Caco-2 (cell line): ENCODE measurements around the gene MC1R. TPM values are rescaled to one million over a fixed set of nuclear protein-coding genes. Genes with fewer than 3 reads are reported as not detected.

Experiments used
- BruUV-seq: library from RNA; stranded (reverse); fragments of 400-500 nt; replicated peaks from 2 replicates; lab custom pipeline; 2021; lab: Mats Ljungman, UMichigan
- CTCF ChIA-PET: fragments of 300-600 bp; sonication (Branson Sonifier 250); formaldehyde crosslinking; loops from one replicate; lab custom pipeline; 2022; ENCODE audit warnings: antibody characterized with exemption; lab: Charles Lee
- POLR2A ChIA-PET: fragments of 300-600 bp; sonication (Branson Sonifier 250); formaldehyde crosslinking; loops from one replicate; lab custom pipeline; 2022; ENCODE audit warnings: antibody characterized with exemption; lab: Charles Lee
- DNase-seq, 2 experiments: peaks; one replicate each; pipeline versions ENCODE4 v3.0.0 to v3.0.0-alpha.2; 2020 to 2022
- H3K27me3 ChIP-seq: replicated peaks from 2 replicates; pipeline ENCODE4 v1.6.0; 2011; ENCODE audit warnings: low read length; ENCODE audit not compliant: control insufficient read depth, insufficient read depth
- H3K36me3 ChIP-seq: 2 replicates; pipeline ENCODE4 v1.5.1; 2011; ENCODE audit warnings: low read length; ENCODE audit not compliant: control insufficient read depth, insufficient read depth
- H3K4me1 ChIP-seq: fragments of 250-450 bp; sonication (Bioruptor Pico); 2 replicates; pipeline ENCODE4 v1.5.1; 2020; ENCODE audit warnings: mild to moderate bottlenecking
- H3K4me3 ChIP-seq: 2 replicates; pipeline ENCODE4 v1.5.1; 2011; ENCODE audit warnings: low read depth, mild to moderate bottlenecking, control low read depth, low read length
- H3K9me3 ChIP-seq: fragments of 250-450 bp; sonication (Bioruptor Pico); 2 replicates; pipeline ENCODE4 v1.5.1; 2020; ENCODE audit warnings: mild to moderate bottlenecking, moderate library complexity
- H3K27ac Mint-ChIP-seq: one replicate; pipeline ENCODE4 v1.8.0; 2022; ENCODE audit warnings: mixed read lengths; ENCODE audit not compliant: unreplicated experiment
- H3K27me3 Mint-ChIP-seq: one replicate; pipeline ENCODE4 v1.8.0; 2022; ENCODE audit warnings: mixed read lengths; ENCODE audit not compliant: insufficient read depth, unreplicated experiment
- H3K36me3 Mint-ChIP-seq: one replicate; pipeline ENCODE4 v1.8.0; 2022; ENCODE audit warnings: mild to moderate bottlenecking, mixed read lengths; ENCODE audit not compliant: insufficient read depth, unreplicated experiment
- H3K4me1 Mint-ChIP-seq: one replicate; pipeline ENCODE4 v1.8.0; 2022; ENCODE audit warnings: low read depth, mixed read lengths; ENCODE audit not compliant: unreplicated experiment
- H3K4me3 Mint-ChIP-seq: one replicate; pipeline ENCODE4 v1.8.0; 2022; ENCODE audit warnings: mild to moderate bottlenecking, moderate library complexity, mixed read lengths; ENCODE audit not compliant: unreplicated experiment
- H3K9me3 Mint-ChIP-seq: one replicate; pipeline ENCODE4 v1.8.0; 2022; ENCODE audit warnings: mixed read lengths; ENCODE audit not compliant: unreplicated experiment
- intact Hi-C: fragments of 100-400 bp; cut with micrococcal nuclease; formaldehyde crosslinking; loops from one replicate; pipeline ENCODE4 v1.10.0; 2022; ENCODE audit not compliant: unreplicated experiment
- total RNA-seq: library from RNA; stranded (reverse); gene quantifications from 2 replicates; pipeline ENCODE4 v1.2.3, GENCODE V29; 2022
- TF ChIP-seq, protein P1 (sequence below), 2 experiments: fragments of 200-600 bp in 1 of 2; IDR thresholded peaks; 1 replicate in 1 of 2; 2 replicates in 1 of 2; pipeline versions ENCODE4 v1.5.1 to v1.8.0; 2011 to 2022; ENCODE audit warnings: antibody characterized with exemption in 1 of 2, control low read depth in 1 of 2, inconsistent platforms in 1 of 2, low read depth in 1 of 2, low read length in 1 of 2, mild to moderate bottlenecking in 1 of 2, moderate library complexity in 1 of 2; ENCODE audit not compliant: insufficient read depth in 1 of 2, severe bottlenecking in 1 of 2, unreplicated experiment in 1 of 2

The MC1R gene
- total RNA-seq, 1 experiment from 2014 or later = 6.5 TPM

DNA sequence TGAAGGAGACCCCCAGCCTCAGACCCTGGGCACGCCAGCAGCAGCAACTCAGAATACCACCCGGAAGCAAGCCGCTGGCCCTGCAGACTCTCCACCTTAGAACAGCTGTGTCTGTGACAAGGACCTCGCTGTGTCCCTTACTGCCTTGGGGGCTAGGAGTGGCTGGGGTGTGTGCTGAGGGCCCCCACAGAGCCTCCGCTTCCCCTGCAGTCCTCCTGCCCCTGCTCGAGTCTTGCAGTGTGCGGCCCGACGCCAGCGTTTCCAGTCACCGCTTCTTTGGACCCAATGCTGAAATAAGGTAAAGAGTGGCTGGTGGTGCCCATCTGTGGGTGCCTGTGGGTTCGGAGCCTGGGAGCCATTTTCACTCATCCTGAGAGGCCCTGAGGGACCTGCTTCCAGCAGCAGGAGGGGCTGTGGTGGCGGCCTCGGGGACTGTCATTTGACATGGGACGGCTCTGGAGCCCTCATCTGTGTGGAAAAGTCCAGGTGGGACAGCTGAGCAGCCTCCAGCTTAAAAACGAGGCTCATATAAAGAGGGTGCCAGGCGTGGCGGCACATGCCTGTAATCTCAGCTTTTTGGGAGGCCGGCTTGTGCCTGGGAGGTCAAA, 14.7 kb upstream of the MC1R start:
- DNase-seq = no peak

DNA sequence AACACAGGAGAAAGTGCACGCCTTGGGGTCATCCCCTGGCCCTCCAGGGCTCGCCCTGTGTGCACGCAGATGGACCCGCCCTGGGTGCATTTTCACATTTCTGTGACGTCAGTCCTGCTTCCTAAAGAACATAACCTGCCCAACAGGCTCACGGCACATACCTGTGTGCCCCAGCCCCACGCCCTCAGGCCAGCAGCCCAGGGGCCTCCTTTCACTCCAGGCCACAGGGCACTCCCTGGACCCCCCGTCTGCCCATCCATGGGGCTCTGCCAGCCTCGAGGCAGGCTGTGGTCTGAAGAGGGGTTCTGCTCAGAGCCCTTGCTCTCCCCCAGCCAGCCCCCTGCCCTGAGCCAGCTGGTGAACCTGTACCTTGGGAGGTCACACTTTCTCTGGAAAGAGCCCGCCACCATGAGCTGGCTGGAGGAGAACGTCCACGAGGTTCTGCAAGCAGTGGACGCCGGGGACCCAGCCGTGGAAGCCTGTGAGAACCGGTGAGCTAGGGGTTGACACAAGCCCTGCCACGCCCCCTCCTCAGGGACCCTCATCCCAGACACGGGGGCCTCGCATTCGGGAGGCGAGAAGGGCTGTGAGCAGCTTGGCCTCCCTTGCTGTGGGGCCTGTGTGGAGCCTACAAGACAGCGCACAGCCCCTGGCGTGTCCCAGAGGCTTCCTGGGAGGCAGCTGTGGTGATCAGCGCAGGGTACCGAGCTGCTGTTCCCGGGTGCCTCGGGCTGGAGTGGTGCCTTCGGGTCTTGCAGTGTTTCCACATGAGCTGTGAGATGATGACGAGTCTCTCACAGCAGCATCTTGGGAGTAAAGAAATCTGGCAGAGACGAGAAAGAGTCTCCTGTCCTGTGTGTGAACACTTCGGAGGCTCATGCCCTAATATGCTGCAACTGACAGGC, 13.8 kb upstream of the MC1R start:
- Mint-ChIP-seq H3K9me3 (no peaks in the 10 kb centered on the region), H3K4me3 (no peak overlapping the region), H3K36me3 (peaks cover 75% of the 10 kb centered on the region), H3K27ac (peak overlapping the region; percentile 10), H3K4me1 (no peaks in the 10 kb centered on the region), H3K27me3 (no peaks in the 10 kb centered on the region)
- Histone ChIP-seq H3K4me1 (peaks cover 21% of the 10 kb centered on the region), H3K27me3 (no peaks in the 10 kb centered on the region), H3K4me3 (no peak overlapping the region), H3K9me3 (no peaks in the 10 kb centered on the region), H3K36me3 (peaks cover 19% of the 10 kb centered on the region)
- peak; percentile 77 for DNase-seq
- intact Hi-C loops = no loop called here
- ChIA-PET CTCF (no interaction called here), POLR2A (no interaction called here)
- TF ChIP-seq, protein P1, sequence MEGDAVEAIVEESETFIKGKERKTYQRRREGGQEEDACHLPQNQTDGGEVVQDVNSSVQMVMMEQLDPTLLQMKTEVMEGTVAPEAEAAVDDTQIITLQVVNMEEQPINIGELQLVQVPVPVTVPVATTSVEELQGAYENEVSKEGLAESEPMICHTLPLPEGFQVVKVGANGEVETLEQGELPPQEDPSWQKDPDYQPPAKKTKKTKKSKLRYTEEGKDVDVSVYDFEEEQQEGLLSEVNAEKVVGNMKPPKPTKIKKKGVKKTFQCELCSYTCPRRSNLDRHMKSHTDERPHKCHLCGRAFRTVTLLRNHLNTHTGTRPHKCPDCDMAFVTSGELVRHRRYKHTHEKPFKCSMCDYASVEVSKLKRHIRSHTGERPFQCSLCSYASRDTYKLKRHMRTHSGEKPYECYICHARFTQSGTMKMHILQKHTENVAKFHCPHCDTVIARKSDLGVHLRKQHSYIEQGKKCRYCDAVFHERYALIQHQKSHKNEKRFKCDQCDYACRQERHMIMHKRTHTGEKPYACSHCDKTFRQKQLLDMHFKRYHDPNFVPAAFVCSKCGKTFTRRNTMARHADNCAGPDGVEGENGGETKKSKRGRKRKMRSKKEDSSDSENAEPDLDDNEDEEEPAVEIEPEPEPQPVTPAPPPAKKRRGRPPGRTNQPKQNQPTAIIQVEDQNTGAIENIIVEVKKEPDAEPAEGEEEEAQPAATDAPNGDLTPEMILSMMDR (IDR thresholded peaks at IDR 0.05; ENCODE audit: insufficient read depth in 1 of 2, low read depth in 1 of 2, low read length in 1 of 2, severe bottlenecking in 1 of 2, unreplicated experiment in 1 of 2) = no peak
- BruUV-seq = no TSS peak

More for the DNA sequence above, 14.7 kb upstream of the MC1R start:
- no peaks in the 10 kb centered on the region for H3K9me3 ChIP-seq
- TF ChIP-seq, protein P1 (IDR thresholded peaks at IDR 0.05; ENCODE audit: insufficient read depth in 1 of 2, low read depth in 1 of 2, low read length in 1 of 2, severe bottlenecking in 1 of 2, unreplicated experiment in 1 of 2) = no peak
- peaks cover 21% of the 10 kb centered on the region for H3K4me1 ChIP-seq
- Mint-ChIP-seq H3K9me3 (no peaks in the 10 kb centered on the region), H3K36me3 (peaks cover 75% of the 10 kb centered on the region), H3K4me3 (no peak overlapping the region), H3K27ac (peak overlapping the region; percentile 10), H3K4me1 (no peaks in the 10 kb centered on the region), H3K27me3 (no peaks in the 10 kb centered on the region)
- no TSS peak for BruUV-seq
- intact Hi-C loops = no loop called here
- CTCF ChIA-PET = no interaction called here
- H3K4me3 ChIP-seq = no peak overlapping the region
- POLR2A ChIA-PET = no interaction called here
- peaks cover 19% of the 10 kb centered on the region for H3K36me3 ChIP-seq
- no peaks in the 10 kb centered on the region for H3K27me3 ChIP-seq

DNA sequence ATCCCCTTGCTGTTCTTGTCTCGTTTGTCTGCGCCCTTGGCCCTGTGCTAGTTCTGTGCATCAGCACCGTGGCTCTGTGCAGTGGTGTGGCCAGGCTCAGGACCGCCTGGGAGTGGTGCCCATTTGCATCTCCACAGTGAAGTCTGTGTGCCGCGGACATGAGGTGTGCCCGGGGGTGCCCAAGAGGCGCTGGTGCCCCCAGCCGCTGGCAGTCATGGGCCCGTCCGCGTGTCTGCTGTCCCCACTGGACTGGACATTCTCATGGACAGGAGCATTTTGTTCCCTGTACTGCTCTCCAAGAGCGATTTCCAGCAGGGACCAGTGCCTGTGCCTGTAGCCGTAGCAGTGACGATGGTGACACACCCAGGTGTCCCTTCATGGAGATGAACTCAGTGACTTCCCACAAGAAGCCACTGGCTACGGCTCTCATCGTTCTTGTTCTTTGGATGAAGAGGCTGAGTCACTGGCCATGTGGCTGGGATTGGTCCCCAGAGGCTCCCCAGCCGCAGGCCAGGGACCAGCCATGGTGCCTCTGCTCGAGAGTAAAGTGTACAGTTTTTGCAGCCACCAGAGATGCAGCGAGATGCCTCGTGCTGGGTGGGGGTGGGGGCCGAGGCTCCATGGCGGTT, 13.0 kb upstream of the MC1R start:
- no peaks in the 10 kb centered on the region for H3K27me3 ChIP-seq
- H3K9me3 ChIP-seq = no peaks in the 10 kb centered on the region
- ChIA-PET CTCF (no interaction called here), POLR2A (no interaction called here)
- Mint-ChIP-seq H3K27me3 (no peaks in the 10 kb centered on the region), H3K9me3 (no peaks in the 10 kb centered on the region), H3K36me3 (peaks cover 75% of the 10 kb centered on the region), H3K4me1 (no peaks in the 10 kb centered on the region), H3K4me3 (no peak overlapping the region), H3K27ac (peak overlapping the region; percentile 10)
- intact Hi-C loops = no loop called here
- TF ChIP-seq, protein P1 (IDR thresholded peaks at IDR 0.05; ENCODE audit: insufficient read depth in 1 of 2, low read depth in 1 of 2, low read length in 1 of 2, severe bottlenecking in 1 of 2, unreplicated experiment in 1 of 2) = no peak
- H3K4me1 ChIP-seq = peaks cover 21% of the 10 kb centered on the region
- no TSS peak for BruUV-seq
- no peak overlapping the region for H3K4me3 ChIP-seq
- DNase-seq = no peak
- peaks cover 15% of the 10 kb centered on the region for H3K36me3 ChIP-seq
